ENCODE results near the gene PMM1. TPM values are rescaled to one million over a fixed set of nuclear protein-coding genes. Genes with fewer than 3 reads are reported as not detected.

Gene PMM1
- total RNA-seq, 4 donors from 2014 or later = 37.4 to 54.2 (median 39.3) TPM

- TF ChIP-seq EP300 (IDR thresholded peaks at IDR 0.05) (no peak), CTCF (IDR thresholded peaks at IDR 0.05) (no peak), POLR2A (IDR thresholded peaks at IDR 0.05; ENCODE audit: low read depth) (no peak), POLR2AphosphoS5 (IDR thresholded peaks at IDR 0.05) (no peak)
- no peak overlapping the region for H3K4me3 ChIP-seq
- peaks cover 29 to 73% (median 61%) of the 10 kb centered on the region in 4 donors for H3K36me3 ChIP-seq
- no peaks in the 10 kb centered on the region for H3K9me3 ChIP-seq
- intact Hi-C loops (cut with DNase I) = no loop called here
- 93% methylated on average over 8 of the region's 17 CpGs for WGBS
- H3K4me1 ChIP-seq = peaks cover 20 to 29% (median 24%) of the 10 kb centered on the region in 4 donors
- DNase-seq (ENCODE audit: extremely low spot score) = no peak
- H3K27me3 ChIP-seq = no peaks in the 10 kb centered on the region
- peak overlapping the region; percentile 52 to 78 (median 66) for H3K27ac ChIP-seq (replicated peaks in 1 of 4)
Measured at GRCh38 chr22:41531715-41532477, 57.7 kb downstream of the PMM1 start.

GRCh38 chr22:41530890-41531714 is 58.5 kb downstream of the PMM1 start:
- intact Hi-C loops (cut with DNase I) = no loop called here
- peaks cover 29 to 79% (median 68%) of the 10 kb centered on the region in 4 donors for H3K36me3 ChIP-seq
- DNase-seq (ENCODE audit: extremely low spot score) = no peak
- 82% methylated on average over 13 of the region's 18 CpGs for whole genome bisulfite sequencing
- no peak overlapping the region for H3K4me3 ChIP-seq
- H3K9me3 ChIP-seq = no peaks in the 10 kb centered on the region
- TF ChIP-seq CTCF (IDR thresholded peaks at IDR 0.05) = no peak
- no peak for TF ChIP-seq EP300 (IDR thresholded peaks at IDR 0.05)
- no peak for TF ChIP-seq POLR2A (IDR thresholded peaks at IDR 0.05; ENCODE audit: low read depth)
- TF ChIP-seq POLR2AphosphoS5 (IDR thresholded peaks at IDR 0.05) = no peak
- peaks cover 28 to 37% (median 31%) of the 10 kb centered on the region in 4 donors for H3K4me1 ChIP-seq
- H3K27ac ChIP-seq (replicated peaks in 1 of 4) = peak overlapping the region; percentile 52 to 78 (median 66)
- H3K27me3 ChIP-seq = no peaks in the 10 kb centered on the region

- H3K4me3 ChIP-seq = no peak overlapping the region
- peak overlapping the region in 3 of 4 donors; percentile 27 to 92 (median 90) for H3K27ac ChIP-seq (replicated peaks in 1 of 4)
- intact Hi-C loops (cut with DNase I) = loop anchor here (10.0 kb wide), 1 partner anchor 224 kb away; the partner anchor contains the start of gene ZC3H7B
- H3K36me3 ChIP-seq = peaks cover 39 to 92% (median 84%) of the 10 kb centered on the region in 4 donors
- peaks cover 48 to 56% (median 52%) of the 10 kb centered on the region in 4 donors for H3K4me1 ChIP-seq
- no peaks in the 10 kb centered on the region for H3K27me3 ChIP-seq
- WGBS = 78% methylated on average over 11 of the region's 13 CpGs
- no peaks in the 10 kb centered on the region for H3K9me3 ChIP-seq
- no peak for DNase-seq (ENCODE audit: extremely low spot score)
- TF ChIP-seq CTCF (IDR thresholded peaks at IDR 0.05) = no peak
- TF ChIP-seq POLR2AphosphoS5 (IDR thresholded peaks at IDR 0.05) = peak in 1 of 2 donors; percentile 17
Measured at GRCh38 chr22:41528938-41529561, 60.6 kb downstream of the PMM1 start.

GRCh38 chr22:41528132-41528766 is 61.4 kb downstream of the PMM1 start:
- WGBS = 66% methylated on average over 6 of the region's 16 CpGs

More at GRCh38 chr22:41528132-41528766, 61.4 kb downstream of the PMM1 start:
- peaks cover 39 to 100% (median 86%) of the 10 kb centered on the region in 4 donors for H3K36me3 ChIP-seq
- no peak for DNase-seq (ENCODE audit: extremely low spot score)
- H3K4me3 ChIP-seq = no peak overlapping the region
- H3K27me3 ChIP-seq = no peaks in the 10 kb centered on the region
- intact Hi-C loops (cut with DNase I) = loop anchor here (10.0 kb wide), 1 partner anchor 223 kb away; the partner anchor contains the start of gene ZC3H7B
- no peak for TF ChIP-seq POLR2A (IDR thresholded peaks at IDR 0.05; ENCODE audit: low read depth)
- TF ChIP-seq CTCF (IDR thresholded peaks at IDR 0.05) = no peak
- no peak for TF ChIP-seq EP300 (IDR thresholded peaks at IDR 0.05)
- no peak for TF ChIP-seq POLR2AphosphoS5 (IDR thresholded peaks at IDR 0.05)
- peaks cover 49 to 56% (median 54%) of the 10 kb centered on the region in 4 donors for H3K4me1 ChIP-seq
- no peaks in the 10 kb centered on the region for H3K9me3 ChIP-seq
- peak overlapping the region; percentile 27 to 93 (median 91) for H3K27ac ChIP-seq (replicated peaks in 1 of 4)

All from esophagus muscularis mucosa (tissue), 4 donors.